NCI-H1694 treated with DMSO at 0.1 percent for 48 hours (cell line): Measurements from ENCODE around the gene PPP2R5D.
"Not testable (repeated sequence)": the region's sequence is repeated elsewhere in the genome, so short reads cannot be mapped to it uniquely, and the experiment has no call there.

Source experiments
- DNase-seq: peaks from one replicate; lab custom pipeline; 2025; lab: John Stamatoyannopoulos, UW

Gene PPP2R5D

DNA sequence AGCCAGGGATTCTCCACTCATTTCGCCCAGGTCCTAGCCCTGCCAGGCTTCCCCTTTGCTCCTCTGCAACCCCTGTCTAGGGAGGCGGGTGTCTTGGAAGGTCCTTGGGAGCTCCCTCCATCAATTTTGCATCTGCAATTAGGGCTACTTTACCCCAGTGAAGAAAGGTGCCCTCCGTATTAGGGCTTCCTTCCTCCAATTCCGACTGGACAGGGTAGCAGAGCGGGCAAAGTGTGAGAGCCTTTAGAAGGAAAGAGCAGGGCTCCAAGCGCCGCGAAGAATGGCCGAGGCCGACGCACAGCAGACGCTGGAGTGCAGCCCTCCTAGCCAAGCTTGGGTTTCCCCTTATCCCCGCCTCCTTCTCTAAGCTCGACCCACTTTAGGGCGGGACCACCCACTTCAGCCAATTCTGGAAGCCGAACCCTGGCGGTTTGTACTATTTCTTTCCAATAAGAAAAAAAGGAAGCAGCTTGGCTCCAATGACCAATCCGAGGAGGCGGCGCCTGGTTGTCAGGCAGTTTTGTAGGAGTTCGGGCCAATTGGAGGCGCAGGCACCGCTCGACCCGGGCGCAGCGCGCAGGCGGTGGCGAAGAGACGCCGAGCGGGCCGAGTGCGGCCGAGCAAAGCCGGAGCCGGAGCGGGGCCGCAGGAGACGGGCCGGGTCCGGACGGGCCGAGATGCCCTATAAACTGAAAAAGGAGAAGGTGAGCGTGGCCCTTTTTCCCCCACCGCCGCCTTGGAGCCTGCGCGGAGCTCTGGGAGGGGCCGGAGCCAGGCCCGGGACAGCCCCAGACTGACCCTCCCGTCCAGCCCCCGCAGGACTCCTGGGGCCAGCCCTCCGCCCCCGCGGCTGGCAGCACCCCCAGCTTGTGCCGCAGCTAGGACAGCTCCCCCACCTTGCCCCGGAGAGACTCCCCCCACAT lies at the start of gene PPP2R5D:
Gene PPP2R5D (plus strand): TSS at position 570 of the 923 bp plus-strand sequence. CDS start 108 bp downstream, at position 678.
- peak; percentile 98 for DNase-seq

GRCh38 chr6:42935322-42935721 lies 49.0 kb upstream of the PPP2R5D start:
- no peak for DNase-seq

- no peak for DNase-seq
Observed at GRCh38 chr6:42936398-42936797, 48.0 kb upstream of the PPP2R5D start.

- DNase-seq: no peak
Observed at GRCh38 chr6:42937548-42938427, 46.6 kb upstream of the PPP2R5D start.

- no peak for DNase-seq
Observed at GRCh38 chr6:42938428-42938796, 46.0 kb upstream of the PPP2R5D start.

DNA sequence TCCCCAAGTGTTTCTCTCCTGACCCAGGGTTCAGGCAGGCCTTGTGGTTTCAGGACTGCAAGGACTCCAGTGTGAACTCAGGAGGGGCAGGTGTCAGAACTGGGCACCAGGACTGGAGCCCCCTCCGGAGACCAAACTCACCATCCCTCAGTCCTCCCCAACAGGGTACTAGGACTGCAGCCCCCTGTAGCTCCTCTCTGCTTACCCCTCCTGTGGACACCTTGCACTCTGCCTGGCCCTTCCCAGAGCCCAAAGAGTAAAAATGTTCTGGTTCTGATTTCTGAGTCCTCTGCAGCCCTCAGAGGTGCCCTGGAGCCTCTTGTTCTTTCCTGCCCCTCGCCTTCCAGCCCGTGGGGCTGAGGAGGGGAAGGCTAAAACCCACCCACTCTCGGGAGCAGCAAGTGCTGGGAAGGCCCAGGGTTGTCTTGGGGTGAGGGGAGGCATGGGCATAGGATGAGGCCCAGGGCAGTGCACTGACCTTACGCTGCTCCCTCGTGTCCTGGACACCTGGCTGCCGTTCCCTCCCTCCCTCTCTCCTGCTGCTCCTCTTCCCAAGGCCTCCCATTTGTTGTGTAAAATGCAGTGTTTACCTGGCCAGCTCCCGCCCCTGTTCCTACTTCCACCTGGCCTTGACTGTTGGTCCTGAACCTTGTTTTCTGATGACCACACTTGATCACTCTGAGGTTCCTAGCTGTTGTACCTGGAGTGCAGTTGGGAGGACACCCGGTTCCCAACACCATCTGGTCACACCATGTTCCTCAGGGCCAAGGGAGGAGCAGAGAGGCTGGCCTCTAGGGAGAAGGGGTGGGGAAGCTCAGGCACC lies 45.2 kb upstream of the PPP2R5D start:
- DNase-seq: no peak

GRCh38 chr6:42939810-42940167 lies 44.6 kb upstream of the PPP2R5D start:
- no peak for DNase-seq

DNA sequence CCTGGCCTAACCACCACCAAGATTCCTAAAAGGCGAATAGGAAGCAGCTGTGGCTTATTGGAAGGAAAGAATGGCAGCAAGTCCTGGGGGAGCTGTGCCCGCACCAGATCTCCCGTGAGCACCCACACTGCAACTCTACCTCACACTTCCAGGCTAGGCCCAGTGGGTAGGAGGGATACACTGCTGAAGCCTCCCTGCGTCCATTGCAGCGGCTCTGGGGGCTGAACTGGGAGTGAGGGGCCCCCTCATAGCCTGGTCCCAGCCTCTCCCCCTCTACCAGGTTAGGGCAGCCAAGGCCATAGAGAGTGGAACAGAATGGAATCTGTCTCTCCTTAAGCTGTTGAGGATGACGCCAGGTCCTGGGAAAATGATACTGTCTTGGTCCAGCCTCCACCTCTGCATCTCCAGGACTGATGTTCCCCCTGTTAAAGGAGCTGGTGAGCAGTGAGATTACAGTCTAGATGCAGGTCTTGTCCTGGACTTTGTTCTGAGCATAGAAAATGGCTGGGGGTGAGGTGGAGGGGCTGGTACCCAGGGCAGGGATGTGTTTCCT lies 43.8 kb upstream of the PPP2R5D start:
- DNase-seq: no peak

- not testable (repeated sequence) for DNase-seq
Observed at GRCh38 chr6:42941356-42941755, 43.0 kb upstream of the PPP2R5D start.

- no peak for DNase-seq
Observed at GRCh38 chr6:42942444-42942843, 41.9 kb upstream of the PPP2R5D start.

- DNase-seq: no peak
Observed at GRCh38 chr6:42947950-42948349, 36.4 kb upstream of the PPP2R5D start.

DNA sequence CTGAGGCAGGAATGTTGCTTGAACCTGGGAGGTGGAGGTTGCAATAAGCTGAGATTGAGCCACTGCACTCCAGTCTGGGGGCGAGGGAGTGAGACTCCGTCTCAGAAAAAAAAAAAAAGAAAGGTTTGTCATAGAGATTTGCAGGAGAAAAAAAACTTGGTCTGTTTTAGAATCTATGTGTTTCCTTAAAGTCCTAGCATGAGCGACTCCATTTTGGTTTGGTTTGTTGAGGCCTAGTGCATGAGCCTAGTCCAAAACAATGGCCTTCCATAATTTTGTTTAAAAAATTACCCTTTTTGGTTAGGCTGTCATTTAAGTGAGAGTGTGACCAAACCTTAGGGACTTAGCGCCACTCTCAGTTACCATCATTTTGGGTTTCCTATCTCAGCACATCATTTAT lies 32.0 kb upstream of the PPP2R5D start:
- DNase-seq: no peak

DNA sequence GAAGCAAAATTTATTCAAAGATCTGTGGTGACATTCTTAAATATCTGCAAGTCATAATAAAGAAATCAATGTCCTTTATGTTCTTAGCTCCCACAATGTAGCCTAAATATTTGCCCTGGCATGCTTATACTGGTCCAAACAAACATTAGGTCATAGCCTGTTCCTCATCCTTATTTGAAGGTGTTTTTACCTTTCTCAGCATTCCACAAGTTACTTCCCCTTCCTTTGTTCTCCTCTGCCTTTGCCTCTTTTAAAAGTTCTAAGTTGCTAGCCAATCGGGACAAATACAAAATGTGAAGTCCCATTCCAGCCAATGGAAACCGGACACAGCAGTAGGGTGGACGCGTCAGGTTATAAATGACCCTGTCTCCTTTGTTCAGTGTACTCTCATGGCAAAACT lies 30.0 kb upstream of the PPP2R5D start:
- not testable (repeated sequence) for DNase-seq

- DNase-seq: no peak
Observed at GRCh38 chr6:42958125-42958524, 26.2 kb upstream of the PPP2R5D start.

- no peak for DNase-seq
Observed at GRCh38 chr6:42959917-42960242, 24.5 kb upstream of the PPP2R5D start.

DNA sequence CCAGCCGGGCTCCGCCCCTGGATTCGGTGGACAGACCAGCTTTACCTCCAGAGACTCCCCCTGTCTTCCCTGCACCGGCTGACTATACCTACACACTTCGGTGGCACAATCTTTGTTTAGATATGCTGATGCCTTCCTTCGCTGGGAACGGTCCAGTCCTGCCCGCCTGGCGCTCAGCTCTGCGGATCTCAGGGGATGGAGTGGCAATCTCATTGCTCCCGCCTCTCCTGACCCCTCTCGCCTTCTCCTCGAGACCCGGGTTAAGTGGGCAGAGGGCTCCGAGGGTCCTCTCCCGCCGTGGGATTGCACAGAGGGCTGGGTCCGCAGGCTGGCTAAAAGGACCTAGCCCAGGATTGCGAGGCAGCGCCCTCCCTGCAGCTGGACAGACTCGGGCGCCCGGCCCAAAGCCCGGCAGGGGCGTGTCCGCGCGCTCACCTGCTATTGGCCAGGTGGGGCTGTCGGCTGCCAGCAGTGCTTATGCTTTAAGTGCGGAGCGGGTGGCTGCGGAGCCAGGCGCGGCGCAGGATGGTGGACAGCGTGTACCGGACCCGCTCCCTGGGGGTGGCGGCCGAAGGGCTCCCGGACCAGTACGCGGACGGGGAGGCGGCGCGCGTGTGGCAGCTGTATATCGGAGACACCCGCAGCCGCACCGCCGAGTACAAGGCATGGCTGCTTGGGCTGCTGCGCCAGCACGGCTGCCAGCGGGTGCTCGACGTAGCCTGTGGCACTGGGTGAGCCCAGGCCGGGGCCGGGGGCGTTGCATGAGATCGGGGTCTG lies 23.9 kb upstream of the PPP2R5D start, which contains the start of gene GNMT:
Gene GNMT (plus strand): TSS at position 512 of the 777 bp plus-strand sequence. CDS start 14 bp downstream, at position 526.
- DNase-seq: no peak

DNA sequence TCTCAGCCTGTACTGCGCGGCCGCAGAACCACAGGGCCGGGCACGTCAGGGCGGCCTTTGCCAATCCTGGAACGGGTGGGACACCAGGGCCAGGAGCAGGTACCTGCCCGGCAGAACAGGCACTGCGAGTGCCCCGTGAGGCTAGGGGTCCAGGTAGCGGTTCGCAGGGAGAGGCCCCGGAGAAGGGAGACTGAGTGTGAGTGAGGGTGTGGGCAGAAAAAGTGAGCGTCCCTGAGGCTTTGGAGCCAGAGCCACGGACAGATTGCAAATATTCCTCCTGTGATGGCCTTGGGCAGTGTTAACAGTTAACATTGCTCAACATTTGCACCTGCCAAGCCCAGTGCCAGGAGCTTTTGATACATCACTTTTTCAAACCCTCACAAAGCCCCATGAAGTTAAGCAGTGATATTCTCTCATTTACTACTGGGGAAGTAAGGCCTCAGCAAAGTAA lies 23.3 kb upstream of the PPP2R5D start:
- no peak for DNase-seq

DNA sequence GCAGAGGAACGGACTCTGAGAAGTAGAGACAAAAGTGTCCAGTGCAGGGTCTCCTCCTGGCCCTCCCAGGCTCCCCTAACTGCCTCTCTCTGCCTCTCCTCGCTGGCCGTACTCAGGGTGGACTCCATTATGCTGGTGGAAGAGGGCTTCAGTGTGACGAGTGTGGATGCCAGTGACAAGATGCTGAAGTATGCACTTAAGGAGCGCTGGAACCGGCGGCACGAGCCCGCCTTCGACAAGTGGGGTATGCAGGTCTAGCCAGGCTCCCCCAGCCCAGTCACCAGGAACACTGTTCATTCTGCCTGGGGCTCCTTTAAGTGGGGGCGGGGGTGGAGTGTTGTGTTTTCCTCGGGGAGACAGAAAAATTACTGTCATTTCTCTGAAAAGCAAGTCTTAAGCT lies 22.3 kb upstream of the PPP2R5D start:
- no peak for DNase-seq

DNA sequence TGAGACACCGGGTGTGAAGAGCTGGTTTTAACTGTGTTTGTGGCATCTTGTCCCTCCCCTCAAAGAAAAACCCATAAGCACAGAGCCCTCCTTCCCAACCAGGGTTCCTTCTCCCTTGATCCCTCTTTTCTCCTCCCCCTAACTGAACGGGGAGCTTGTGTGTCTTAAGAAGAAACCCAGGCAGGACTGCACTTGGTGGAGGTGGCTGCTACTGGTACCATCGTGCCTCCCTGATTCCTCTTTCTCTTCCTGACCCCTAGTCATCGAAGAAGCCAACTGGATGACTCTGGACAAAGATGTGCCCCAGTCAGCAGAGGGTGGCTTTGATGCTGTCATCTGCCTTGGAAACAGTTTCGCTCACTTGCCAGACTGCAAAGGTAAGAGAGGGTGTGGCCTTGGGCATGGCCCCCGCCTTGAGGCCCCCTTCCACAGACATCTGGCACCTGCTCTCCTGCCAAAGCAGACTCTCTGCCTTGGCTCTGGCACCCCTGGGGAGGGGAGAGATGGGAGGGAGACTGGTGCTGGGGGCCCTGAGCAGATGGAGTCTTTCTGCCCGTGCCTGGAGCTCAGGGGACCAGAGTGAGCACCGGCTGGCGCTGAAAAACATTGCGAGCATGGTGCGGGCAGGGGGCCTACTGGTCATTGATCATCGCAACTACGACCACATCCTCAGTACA lies 21.7 kb upstream of the PPP2R5D start:
- peak; percentile 87 for DNase-seq

- no peak for DNase-seq
Observed at GRCh38 chr6:42963179-42963854, 21.1 kb upstream of the PPP2R5D start.
